Measurements from ENCODE around the gene ZFX.

DNA sequence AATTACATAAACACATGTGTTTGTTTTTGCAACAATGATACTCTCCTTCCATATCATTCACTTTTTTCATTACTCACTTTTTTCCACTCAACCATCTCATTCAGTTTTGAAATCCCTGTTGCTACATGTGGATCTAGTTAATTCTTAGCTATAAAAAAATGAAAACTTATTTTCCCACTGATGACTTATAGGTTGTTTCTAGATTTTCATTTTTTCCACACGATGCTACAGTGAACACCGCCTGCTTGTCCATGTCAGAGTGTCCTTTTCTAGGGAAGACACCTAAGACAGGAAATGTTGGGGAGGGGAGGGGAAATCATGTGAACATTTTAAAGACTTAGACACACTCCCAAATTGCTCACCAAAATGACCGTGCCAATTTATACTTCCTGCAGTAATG lies 94.2 kb downstream of the ZFX start:
- TF ChIP-seq, protein P1, sequence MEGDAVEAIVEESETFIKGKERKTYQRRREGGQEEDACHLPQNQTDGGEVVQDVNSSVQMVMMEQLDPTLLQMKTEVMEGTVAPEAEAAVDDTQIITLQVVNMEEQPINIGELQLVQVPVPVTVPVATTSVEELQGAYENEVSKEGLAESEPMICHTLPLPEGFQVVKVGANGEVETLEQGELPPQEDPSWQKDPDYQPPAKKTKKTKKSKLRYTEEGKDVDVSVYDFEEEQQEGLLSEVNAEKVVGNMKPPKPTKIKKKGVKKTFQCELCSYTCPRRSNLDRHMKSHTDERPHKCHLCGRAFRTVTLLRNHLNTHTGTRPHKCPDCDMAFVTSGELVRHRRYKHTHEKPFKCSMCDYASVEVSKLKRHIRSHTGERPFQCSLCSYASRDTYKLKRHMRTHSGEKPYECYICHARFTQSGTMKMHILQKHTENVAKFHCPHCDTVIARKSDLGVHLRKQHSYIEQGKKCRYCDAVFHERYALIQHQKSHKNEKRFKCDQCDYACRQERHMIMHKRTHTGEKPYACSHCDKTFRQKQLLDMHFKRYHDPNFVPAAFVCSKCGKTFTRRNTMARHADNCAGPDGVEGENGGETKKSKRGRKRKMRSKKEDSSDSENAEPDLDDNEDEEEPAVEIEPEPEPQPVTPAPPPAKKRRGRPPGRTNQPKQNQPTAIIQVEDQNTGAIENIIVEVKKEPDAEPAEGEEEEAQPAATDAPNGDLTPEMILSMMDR (IDR thresholded peaks at IDR 0.05 in 4 of 5, conservative IDR thresholded peaks at IDR 0.05 in 1 of 5), result no peak
- no peak for TF ChIP-seq POLR2A (IDR thresholded peaks at IDR 0.05)
